Stimulated activated CD4-positive, alpha-beta T cell treated with anti-CD3 and anti-CD28 coated beads, Interleukin-1b, Interleukin-23, amount 100 ng/mL, for 4 hours (primary cell): ENCODE measurements around the gene CARF.
"Not testable (repeated sequence)": the region's sequence is repeated elsewhere in the genome, so short reads cannot be mapped to it uniquely, and the experiment has no call there.

Experiments
- DNase-seq, 2 donors: peaks; one replicate each; pipeline ENCODE4 v3.0.0-alpha.2; 2020; ENCODE audit warnings: low read depth in 2 of 2

Gene CARF

GRCh38 chr2:202933958-202934357 is 21.9 kb downstream of the CARF start:
- no peak for DNase-seq

DNA sequence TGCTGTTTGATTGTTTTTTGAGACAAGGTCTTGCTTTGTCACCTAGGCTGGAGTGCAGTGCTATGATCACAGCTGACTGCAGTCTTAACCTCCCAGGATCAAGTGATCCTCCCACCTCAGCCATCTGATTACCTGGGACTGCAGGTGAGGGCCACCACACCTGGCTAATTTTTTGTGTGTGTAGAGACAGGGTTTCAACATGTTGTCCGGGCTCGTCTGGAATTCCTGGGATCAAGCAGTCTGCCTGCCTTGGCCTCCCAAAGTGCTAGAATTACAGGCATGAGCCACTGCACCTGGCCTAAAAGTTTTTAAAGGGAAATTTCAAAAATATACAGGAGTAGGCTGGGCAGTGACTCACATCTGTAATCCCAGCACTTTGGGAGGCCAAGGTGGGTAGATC is 22.4 kb downstream of the CARF start:
- DNase-seq = no peak

DNA sequence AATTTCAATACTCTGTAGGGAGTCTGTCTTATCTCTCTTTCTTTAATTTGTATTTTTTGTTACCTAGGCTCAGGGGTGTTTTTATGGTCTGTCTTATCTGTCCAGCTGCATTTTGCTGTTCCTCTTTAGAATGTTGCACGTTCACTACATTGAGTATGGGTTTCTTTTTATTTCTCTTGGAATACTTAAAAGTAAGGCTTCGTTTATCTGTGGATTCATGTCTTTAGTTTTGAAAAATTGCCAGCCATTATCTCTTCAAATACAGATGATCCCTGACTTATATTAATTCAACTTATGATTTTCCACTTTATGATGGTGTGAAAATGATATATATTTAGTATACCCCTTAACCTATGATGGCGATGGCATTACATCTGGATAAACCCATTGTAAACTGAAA is 26.9 kb downstream of the CARF start:
- no peak for DNase-seq

- no peak for DNase-seq
These were observed 29.7 kb downstream of the CARF start for GRCh38 chr2:202941771-202942170.

GRCh38 chr2:202944408-202944807 is 32.3 kb downstream of the CARF start:
- no peak for DNase-seq

GRCh38 chr2:202944816-202945215 is 32.7 kb downstream of the CARF start:
- DNase-seq = no peak

GRCh38 chr2:202945497-202945896 is 33.4 kb downstream of the CARF start:
- DNase-seq = no peak

DNA sequence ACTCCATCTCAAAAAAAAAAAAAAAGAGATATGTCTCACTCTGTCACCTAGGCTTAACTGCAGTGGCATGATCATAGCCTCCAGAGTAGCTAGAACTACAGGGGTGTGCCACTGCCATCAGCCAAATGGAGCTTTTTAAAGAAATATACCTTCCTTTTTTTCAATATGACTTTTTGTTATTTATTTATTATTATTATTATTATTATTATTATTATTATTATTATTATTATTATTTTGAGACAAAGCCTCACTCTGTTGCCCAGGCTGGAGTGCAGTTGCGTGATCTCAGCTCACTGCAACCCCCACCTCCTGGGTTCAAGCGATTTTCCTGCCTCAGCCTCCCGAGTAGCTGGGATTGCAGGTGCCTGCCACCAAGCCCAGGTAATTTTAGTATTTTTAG is 37.3 kb downstream of the CARF start:
- DNase-seq = not testable (repeated sequence)

DNA sequence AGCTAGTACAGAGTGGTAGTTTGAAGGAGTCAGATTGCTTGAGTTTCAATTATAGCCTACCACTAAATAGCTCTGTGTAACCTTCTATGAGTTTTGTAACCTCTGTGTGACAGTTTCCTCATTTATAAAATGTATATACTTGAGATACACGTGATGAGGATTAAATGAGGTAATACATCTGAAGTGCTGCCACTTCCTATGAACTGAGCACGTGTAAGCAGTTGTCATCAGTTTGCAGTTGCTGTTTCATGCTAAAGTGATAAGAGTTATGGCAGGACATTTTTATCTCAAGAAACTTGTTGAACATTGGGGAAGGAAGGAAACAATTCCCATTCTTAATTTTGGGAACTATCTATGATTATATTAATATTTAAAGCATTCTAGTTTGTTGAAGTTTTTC is 38.5 kb downstream of the CARF start:
- DNase-seq = no peak

DNA sequence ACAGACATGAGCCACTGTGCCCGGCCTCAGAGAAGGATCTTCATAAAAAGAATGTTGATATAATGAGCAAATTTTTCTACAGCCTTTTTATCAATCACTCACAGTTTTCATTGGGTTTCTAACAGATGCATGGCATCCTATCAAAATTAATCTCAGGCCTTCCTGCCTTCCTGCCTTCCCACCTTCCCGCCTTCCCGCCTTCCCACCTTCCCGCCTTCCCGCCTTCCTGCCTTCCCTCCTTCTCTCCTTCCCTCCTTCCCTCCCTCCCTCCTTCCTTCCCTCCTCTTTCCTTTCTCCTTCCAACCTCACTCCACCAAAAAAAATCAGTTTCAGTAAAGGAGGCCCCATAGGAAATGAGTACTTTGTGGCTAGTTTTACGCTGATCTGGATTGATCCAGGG is 48.4 kb downstream of the CARF start:
- no peak for DNase-seq

- DNase-seq = no peak
These were observed 51.6 kb downstream of the CARF start for GRCh38 chr2:202963712-202964111.

DNA sequence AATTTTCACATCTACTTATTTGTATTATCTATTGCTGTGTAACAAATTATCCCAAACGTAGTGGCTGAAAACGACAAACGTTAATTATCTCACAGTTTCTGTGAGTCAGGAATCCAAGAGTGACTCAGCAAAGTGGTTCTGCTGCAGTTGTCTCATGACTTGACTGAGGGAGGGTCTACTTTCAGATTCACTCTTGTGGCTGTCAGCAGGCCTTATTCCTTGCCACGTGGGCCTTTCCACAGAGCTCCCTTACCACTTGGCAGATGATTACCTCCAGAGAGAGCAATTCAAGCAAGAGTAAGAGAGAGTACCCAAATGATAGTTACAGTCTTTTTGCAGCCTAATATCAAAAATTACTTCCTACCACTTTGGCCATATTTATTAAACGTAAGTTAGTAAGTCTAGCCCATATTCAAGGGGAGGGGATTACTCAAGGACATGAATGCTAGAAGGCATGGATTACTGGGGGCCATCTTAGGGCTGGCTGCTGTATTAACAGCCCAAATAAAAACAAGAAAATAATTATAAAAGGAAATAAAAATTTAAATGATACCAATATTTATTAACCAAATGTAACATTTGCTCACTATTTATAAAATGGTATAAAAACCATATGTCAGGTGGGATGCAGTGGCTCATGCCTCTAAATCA is 53.9 kb downstream of the CARF start:
- no peak for DNase-seq

- not testable (repeated sequence) for DNase-seq
These were observed 57.3 kb downstream of the CARF start for GRCh38 chr2:202969404-202969803.

DNA sequence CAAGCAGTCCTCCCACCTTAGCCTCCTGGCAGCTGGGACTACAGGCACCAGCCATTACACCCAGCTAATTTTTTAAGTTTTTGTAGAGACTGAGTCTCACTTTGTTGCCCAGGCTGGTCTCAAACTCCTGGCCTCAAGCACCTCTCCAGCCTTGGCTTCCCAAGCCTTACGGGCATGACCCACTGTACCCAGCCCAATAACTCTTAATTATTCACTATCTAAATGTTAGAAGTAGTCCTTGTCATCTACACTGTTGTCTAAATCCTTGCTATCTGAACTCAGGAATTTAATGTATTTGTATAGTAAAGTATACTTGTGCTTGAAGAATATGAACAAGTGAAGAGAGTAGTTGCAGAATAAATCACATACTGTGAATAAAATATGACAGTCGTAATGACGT is 64.7 kb downstream of the CARF start:
- DNase-seq = no peak

DNA sequence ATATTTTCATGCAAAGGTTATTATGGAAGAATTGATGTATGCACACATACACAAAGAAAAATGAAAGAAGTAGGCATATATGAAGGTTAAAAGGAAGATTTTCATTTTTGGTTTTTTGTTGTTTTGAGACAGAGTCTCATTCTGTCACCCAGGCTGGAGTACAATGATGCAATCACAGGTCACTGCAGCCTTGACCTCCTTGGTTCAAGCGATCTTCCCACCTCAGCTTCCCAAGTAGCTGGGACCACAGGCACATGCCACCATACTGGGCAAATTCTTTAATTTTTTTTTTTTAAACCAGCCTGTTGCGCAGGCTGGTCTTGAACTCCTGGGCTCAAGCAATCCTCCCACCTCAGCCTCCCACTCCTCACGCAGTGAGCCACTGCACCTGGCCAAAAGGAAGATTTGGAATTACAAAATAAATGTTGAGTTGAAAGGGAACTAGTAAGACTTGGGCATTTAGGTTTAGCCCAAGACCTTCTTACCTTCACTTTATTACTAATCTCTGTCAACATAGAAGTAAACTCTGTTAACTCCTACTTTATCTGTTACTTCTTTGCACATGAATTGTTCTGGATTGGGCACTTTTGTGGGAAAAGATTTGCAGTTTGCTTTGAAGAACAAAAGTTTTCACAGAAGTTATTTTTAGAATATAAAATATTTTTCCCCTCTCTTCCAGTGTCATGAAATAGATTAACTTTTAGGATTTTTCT is 70.9 kb downstream of the CARF start:
- no peak for DNase-seq

GRCh38 chr2:202989749-202990148 is 77.7 kb downstream of the CARF start:
- no peak for DNase-seq

- DNase-seq = no peak
These were observed 78.4 kb downstream of the CARF start for GRCh38 chr2:202990501-202990900.

GRCh38 chr2:202997113-202997512 is 85.0 kb downstream of the CARF start:
- DNase-seq = not testable (repeated sequence)

- no peak for DNase-seq
These were observed 90.2 kb downstream of the CARF start for GRCh38 chr2:203002054-203002821.

GRCh38 chr2:203003716-203004115 is 91.6 kb downstream of the CARF start:
- DNase-seq = no peak

- peak; percentile 92 to 93 for DNase-seq
These were observed 102.6 kb downstream of the CARF start, which contains the start of gene NBEAL1 for GRCh38 chr2:203014456-203015199. TSS of gene NBEAL1 (plus strand) at chr2:203014875. CDS start at chr2:203016385, 1,510 bp downstream.

- DNase-seq = no peak
These were observed 104.6 kb downstream of the CARF start for GRCh38 chr2:203016716-203017115.
